NCI-H2227 (cell line): ENCODE data around the gene NAIF1.

Experiments used
- DNase-seq: peaks from one replicate; lab custom pipeline; 2025; ENCODE audit not compliant: unreplicated experiment; lab: John Stamatoyannopoulos, UW

Gene NAIF1

GRCh38 chr9:128102861-128103588 lies 35.9 kb upstream of the NAIF1 start:
- DNase-seq: no peak

GRCh38 chr9:128102196-128102595 lies 35.1 kb upstream of the NAIF1 start:
- no peak for DNase-seq

- no peak for DNase-seq
Observed at GRCh38 chr9:128101690-128102089, 34.6 kb upstream of the NAIF1 start.

GRCh38 chr9:128101231-128101661 lies 34.1 kb upstream of the NAIF1 start:
- no peak for DNase-seq

GRCh38 chr9:128100581-128100980 lies 33.5 kb upstream of the NAIF1 start:
- DNase-seq: no peak

GRCh38 chr9:128099932-128100491 lies 32.9 kb upstream of the NAIF1 start:
- no peak for DNase-seq

GRCh38 chr9:128099231-128099931 lies 32.3 kb upstream of the NAIF1 start:
- DNase-seq: no peak

GRCh38 chr9:128098297-128099230 lies 31.4 kb upstream of the NAIF1 start:
- DNase-seq: peak; percentile 84

- DNase-seq: no peak
Observed at GRCh38 chr9:128097543-128098296, 30.6 kb upstream of the NAIF1 start.

GRCh38 chr9:128096616-128097536 lies 29.8 kb upstream of the NAIF1 start:
- no peak for DNase-seq

- no peak for DNase-seq
Observed at GRCh38 chr9:128094950-128095544, 27.9 kb upstream of the NAIF1 start.

GRCh38 chr9:128094166-128094949 lies 27.2 kb upstream of the NAIF1 start:
- peak; percentile 92 for DNase-seq

GRCh38 chr9:128093011-128093410 lies 25.9 kb upstream of the NAIF1 start:
- DNase-seq: no peak

GRCh38 chr9:128092199-128092977 lies 25.3 kb upstream of the NAIF1 start:
- no peak for DNase-seq

GRCh38 chr9:128091571-128091970 lies 24.5 kb upstream of the NAIF1 start:
- peak; percentile 47 for DNase-seq

GRCh38 chr9:128091144-128091543 lies 24.0 kb upstream of the NAIF1 start:
- peak; percentile 86 for DNase-seq

- DNase-seq: no peak
Observed at GRCh38 chr9:128089299-128089698, 22.2 kb upstream of the NAIF1 start.
